ENCODE data around the gene RSPH3.

- TF ChIP-seq CTCF (IDR thresholded peaks at IDR 0.05) (no peak), POLR2A (IDR thresholded peaks at IDR 0.05) (no peak), POLR2AphosphoS5 (IDR thresholded peaks at IDR 0.05) (no peak), EP300 (IDR thresholded peaks at IDR 0.05) (no peak)
Measured at GRCh38 chr6:159020011-159020410, 20.0 kb upstream of the RSPH3 start.

Measured in suprapubic skin (tissue), 4 donors.